Measurements from ENCODE around the gene MACROD2.

DNA sequence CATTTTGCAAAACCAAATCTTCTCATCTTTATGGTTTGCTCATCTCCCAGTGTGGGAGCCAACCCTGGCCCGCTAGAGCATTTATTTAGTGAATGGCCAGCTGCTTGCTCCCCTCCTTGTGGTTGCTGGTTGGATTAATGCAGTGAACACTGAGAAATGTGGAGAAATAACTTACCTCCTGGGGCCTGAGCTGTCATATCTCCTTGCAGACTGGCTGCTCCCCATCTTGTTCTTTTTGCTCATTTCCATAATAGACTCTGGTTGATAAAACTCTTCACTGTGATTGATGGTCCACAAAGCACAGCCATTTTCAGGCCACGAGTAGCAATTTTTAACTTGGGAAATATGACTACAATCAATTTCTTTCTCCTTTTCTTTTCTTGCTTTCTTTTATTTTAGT lies 1420.6 kb downstream of the MACROD2 start:
- TF ChIP-seq, protein P1, sequence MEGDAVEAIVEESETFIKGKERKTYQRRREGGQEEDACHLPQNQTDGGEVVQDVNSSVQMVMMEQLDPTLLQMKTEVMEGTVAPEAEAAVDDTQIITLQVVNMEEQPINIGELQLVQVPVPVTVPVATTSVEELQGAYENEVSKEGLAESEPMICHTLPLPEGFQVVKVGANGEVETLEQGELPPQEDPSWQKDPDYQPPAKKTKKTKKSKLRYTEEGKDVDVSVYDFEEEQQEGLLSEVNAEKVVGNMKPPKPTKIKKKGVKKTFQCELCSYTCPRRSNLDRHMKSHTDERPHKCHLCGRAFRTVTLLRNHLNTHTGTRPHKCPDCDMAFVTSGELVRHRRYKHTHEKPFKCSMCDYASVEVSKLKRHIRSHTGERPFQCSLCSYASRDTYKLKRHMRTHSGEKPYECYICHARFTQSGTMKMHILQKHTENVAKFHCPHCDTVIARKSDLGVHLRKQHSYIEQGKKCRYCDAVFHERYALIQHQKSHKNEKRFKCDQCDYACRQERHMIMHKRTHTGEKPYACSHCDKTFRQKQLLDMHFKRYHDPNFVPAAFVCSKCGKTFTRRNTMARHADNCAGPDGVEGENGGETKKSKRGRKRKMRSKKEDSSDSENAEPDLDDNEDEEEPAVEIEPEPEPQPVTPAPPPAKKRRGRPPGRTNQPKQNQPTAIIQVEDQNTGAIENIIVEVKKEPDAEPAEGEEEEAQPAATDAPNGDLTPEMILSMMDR (IDR thresholded peaks at IDR 0.05): no peak
- TF ChIP-seq POLR2AphosphoS5 (IDR thresholded peaks at IDR 0.05): no peak
